VCaP (cell line): ENCODE results near the gene CDH13.

Experiments
- H3K27ac ChIP-seq: fragments of 450-650 bp; 2 replicates; pipeline ENCODE4 v1.5.1; 2017
- CTCF ChIP-seq: fragments of 450-650 bp; conservative IDR thresholded peaks from 2 replicates; pipeline ENCODE4 v1.5.1; 2017; ENCODE audit warnings: mild to moderate bottlenecking, moderate library complexity

Gene CDH13

GRCh38 chr16:83310816-83311215, 684.0 kb downstream of the CDH13 start:
- no peak overlapping the region for H3K27ac ChIP-seq
- no peak for TF ChIP-seq CTCF

- TF ChIP-seq CTCF = no peak
- no peak overlapping the region for H3K27ac ChIP-seq
These were observed 685.4 kb downstream of the CDH13 start for GRCh38 chr16:83312015-83312717.

- no peak for TF ChIP-seq CTCF
- H3K27ac ChIP-seq = no peak overlapping the region
These were observed 686.0 kb downstream of the CDH13 start for GRCh38 chr16:83312718-83313245.

- TF ChIP-seq CTCF = no peak
- H3K27ac ChIP-seq = no peak overlapping the region
These were observed 688.5 kb downstream of the CDH13 start for GRCh38 chr16:83315271-83315670.

GRCh38 chr16:83316458-83316857, 689.7 kb downstream of the CDH13 start:
- TF ChIP-seq CTCF = no peak
- H3K27ac ChIP-seq = no peak overlapping the region

- no peak overlapping the region for H3K27ac ChIP-seq
- TF ChIP-seq CTCF = no peak
These were observed 691.6 kb downstream of the CDH13 start for GRCh38 chr16:83318390-83318789.

- TF ChIP-seq CTCF = no peak
- no peak overlapping the region for H3K27ac ChIP-seq
These were observed 702.2 kb downstream of the CDH13 start for GRCh38 chr16:83328936-83329335.
